HG03558 (cell line): ENCODE results near the gene FHL5.
"Not testable (repeated sequence)": the region's sequence is repeated elsewhere in the genome, so short reads cannot be mapped to it uniquely, and the experiment has no call there.

Source experiments
- ATAC-seq: cut with Tn5 transposase; IDR thresholded peaks from one replicate; pipeline ENCODE4 v1.9.1; 2021; ENCODE audit warnings: moderate number of reproducible peaks; ENCODE audit not compliant: unreplicated experiment; ENCODE audit errors: extremely low read depth

Gene FHL5

GRCh38 chr6:96562886-96563285 lies at the start of gene FHL5:
Gene FHL5, plus strand, starts transcription at chr6:96563128. Its CDS starts 40,486 bp downstream, at chr6:96603614.
- ATAC-seq, result no peak

- no peak for ATAC-seq
Measured at GRCh38 chr6:96520171-96521115, 42.5 kb upstream of the FHL5 start.

DNA sequence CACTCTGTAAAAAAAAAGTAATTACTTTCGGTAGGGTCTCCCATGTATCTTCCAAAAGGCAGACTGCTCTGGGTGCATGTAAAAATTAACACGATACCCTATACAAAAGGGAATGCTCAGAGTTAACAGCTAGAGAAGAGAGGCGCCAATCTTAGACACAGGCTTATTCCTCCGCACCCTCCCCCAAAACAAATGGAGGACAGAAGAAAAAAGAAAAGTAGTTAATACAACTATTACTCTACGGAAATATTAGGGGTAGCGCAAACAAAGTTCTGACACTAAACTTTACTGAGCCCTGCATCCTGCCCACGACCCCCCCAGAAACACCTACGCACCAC lies 41.7 kb upstream of the FHL5 start:
- ATAC-seq, result no peak

DNA sequence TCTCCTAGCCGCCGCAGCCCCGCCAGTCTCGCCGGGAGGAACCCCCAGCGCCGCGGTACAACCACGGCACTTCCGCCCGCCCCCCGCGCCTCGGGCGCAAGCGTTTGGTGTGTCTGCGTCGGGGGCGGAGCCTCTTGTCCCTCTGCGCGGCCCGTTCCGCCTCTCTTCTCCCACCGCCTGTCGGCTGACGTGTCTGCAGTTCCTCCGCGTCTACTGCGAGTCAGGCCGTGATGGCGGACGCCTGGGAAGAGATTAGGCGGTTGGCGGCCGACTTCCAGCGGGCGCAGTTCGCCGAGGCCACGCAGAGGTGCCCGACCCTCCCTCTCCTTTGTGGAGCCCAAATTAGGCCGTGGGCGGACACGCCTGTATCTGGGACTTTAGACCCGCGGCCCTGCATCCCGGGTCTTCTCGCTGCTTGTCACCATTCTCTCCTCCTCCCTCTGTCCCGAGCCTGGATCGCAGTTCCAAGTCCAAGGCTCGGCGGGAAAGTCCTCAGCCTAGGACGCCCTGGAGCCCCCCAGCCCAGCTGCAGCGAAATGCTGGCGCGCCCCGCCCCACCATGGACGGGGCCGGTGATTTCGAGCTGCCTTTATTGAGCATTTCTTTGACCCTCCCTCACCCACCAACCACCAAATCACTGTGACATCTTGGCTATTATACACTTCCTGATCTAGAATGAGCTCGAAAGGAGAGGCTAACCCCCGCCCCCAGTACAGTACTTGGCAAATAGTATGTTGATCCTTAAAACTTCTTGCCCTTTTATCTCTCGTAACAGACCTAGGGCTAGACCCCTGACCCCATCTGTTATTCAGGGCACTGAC lies 41.1 kb upstream of the FHL5 start, which contains the start of gene UFL1:
Gene UFL1, plus strand, starts transcription at position 163 of the 821 bp plus-strand sequence. Its CDS starts 68 bp downstream, at position 231.
- ATAC-seq, result peak; percentile 93

DNA sequence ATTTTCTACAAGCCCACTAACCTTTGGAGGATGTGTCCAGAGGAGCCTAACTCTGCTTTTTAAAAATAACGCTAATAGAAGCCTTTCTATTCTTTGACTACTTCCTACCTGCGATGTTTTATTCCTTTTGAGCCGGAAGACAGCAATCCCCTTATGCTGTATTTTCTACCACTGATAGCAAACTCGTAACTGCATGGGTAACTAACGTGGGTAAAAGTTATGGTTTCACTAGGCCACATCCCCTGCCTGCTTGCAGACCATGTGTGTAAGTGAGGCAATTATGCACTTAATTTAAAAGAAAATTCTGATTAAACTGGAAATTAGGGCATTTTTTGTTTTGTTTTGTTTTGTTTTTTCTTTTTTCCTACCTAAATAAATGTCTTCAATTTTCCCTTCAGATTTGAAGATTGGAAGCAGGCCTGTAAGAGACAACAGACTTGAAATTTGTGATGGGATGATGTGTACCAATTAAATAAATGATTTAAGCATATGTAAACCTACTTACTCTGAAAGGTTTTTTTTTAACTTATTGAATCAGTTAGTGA lies 40.4 kb upstream of the FHL5 start:
- ATAC-seq, result no peak

DNA sequence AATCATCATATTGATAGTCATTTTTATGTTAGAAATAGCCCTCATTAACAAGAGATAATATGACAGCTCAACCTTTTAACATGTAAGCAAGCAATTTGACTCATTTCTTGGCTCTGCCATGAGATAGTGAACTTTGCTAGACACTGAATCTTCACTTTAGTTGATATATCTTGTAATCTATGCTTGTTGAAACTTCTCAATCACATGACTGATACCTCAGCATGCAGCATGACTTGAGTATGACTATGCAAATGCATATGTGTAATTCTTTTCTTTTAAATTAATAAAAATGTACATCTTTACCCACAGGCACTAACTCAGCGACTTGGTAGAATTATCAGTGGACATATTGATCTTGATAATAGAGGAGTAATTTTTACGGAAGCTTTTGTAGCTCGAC lies 34.7 kb upstream of the FHL5 start:
- ATAC-seq, result no peak

- no peak for ATAC-seq
Measured at GRCh38 chr6:96532399-96532798, 30.5 kb upstream of the FHL5 start.

GRCh38 chr6:96537726-96538125 lies 25.2 kb upstream of the FHL5 start:
- no peak for ATAC-seq

GRCh38 chr6:96542702-96543101 lies 20.2 kb upstream of the FHL5 start:
- ATAC-seq, result no peak

- ATAC-seq, result no peak
Measured at GRCh38 chr6:96545882-96546281, 17.0 kb upstream of the FHL5 start.

- ATAC-seq, result no peak
Measured at GRCh38 chr6:96547654-96548053, 15.3 kb upstream of the FHL5 start.

DNA sequence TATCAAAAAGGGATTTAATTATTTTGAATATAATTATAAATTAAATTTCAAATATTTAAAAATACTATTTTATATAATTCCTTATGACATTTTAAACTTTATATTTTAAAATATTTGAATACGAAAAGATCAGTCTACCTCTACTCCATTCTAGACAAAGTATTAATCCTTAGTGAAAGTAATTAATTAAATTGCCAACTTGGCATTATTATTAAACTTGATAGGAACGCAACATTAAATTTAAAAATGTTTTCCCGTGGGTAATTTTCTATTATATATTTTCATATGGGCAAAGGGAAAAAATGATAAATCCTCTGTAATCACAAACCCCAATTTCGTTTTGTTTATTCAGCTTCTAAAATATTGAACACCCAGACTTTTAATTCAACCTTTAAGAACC lies 8.4 kb upstream of the FHL5 start:
- no peak for ATAC-seq

- ATAC-seq, result not testable (repeated sequence)
Measured at GRCh38 chr6:96559740-96560139, 3.2 kb upstream of the FHL5 start.

DNA sequence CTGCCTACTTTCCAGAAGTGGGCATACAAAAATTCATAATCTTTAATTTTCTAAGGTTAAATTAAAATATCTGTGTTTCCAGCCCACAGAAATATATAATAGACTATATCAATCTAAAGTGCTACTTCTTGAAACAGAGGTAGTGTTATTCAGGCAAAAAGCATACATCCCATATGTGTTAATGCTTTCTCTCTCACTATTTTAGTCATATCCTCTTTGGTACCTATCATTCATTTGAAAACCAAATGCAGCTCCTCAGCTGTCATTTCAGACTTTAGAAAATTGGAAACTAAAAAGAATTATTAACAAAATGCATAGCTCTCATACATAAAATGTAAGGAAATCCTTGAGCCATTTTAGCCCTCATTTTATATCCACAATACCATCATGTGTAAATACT lies 925 bp downstream of the FHL5 start:
- ATAC-seq, result no peak

DNA sequence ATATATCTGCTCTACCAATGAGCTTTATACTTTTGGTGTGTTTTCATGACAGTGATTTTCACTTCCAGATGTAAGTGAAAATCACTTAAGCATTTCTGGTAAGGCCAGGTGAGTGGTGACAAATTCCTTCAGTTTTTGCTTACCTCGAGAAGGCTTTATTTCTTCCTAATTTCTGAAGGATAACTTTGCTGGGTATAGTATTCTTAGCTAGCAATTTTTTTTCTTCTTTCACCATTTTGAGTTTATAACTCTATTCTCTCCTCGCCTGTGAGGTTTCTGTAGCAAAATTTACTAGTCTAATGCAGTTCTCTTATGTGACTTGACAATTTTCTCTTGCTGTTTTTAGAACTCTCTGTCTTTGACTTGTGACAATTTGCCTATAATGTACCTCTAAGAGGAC lies 7.1 kb downstream of the FHL5 start:
- ATAC-seq, result no peak

- no peak for ATAC-seq
Measured at GRCh38 chr6:96571551-96571950, 8.6 kb downstream of the FHL5 start.

GRCh38 chr6:96575359-96575758 lies 12.4 kb downstream of the FHL5 start:
- ATAC-seq, result no peak

DNA sequence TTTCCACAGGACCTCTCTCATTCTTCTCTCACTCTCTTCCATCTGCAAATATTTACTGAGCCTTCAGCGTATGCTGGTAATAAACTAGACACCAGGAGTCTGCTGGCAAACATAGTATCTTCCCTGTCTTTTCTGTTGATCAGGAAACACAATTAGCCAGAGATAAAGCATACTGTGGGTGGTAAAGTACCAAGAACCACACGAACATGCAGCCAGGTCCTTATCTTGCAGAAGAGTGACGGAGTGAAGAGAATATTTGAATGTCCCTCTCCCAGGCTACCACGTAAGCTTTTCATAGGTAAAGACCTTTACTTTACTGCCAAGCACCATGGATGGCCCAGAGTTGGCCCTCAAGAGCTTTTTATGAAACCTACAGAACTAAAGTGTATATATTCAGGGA lies 13.3 kb downstream of the FHL5 start:
- no peak for ATAC-seq

GRCh38 chr6:96582021-96582420 lies 19.1 kb downstream of the FHL5 start:
- ATAC-seq, result no peak

GRCh38 chr6:96582436-96582835 lies 19.5 kb downstream of the FHL5 start:
- no peak for ATAC-seq

DNA sequence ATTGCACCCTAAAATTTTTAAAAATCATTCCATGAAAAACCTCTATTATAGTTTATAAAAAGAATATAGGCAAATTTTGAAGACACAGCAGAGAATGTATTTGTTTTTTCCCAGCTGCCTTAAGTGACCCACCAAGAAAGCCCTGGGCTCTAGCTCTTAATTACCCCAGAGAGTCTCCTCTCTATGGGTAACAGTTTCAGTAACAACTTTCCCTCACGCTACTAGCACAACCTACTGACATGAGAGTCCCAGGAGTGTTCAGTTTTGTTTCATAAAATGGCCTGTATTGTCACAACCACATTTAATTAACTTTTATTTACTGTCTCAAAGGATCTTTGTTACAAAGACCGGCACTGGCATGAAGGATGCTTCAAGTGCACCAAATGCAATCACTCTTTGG lies 41.5 kb downstream of the FHL5 start:
- no peak for ATAC-seq
